HG03521 (cell line): Measurements from ENCODE around the gene CELF1.

Source experiments
- ATAC-seq: cut with Tn5 transposase; IDR thresholded peaks from one replicate; pipeline ENCODE4 v1.9.1; 2021; ENCODE audit warnings: mild to moderate bottlenecking, moderate library complexity; ENCODE audit not compliant: unreplicated experiment

Gene CELF1

DNA sequence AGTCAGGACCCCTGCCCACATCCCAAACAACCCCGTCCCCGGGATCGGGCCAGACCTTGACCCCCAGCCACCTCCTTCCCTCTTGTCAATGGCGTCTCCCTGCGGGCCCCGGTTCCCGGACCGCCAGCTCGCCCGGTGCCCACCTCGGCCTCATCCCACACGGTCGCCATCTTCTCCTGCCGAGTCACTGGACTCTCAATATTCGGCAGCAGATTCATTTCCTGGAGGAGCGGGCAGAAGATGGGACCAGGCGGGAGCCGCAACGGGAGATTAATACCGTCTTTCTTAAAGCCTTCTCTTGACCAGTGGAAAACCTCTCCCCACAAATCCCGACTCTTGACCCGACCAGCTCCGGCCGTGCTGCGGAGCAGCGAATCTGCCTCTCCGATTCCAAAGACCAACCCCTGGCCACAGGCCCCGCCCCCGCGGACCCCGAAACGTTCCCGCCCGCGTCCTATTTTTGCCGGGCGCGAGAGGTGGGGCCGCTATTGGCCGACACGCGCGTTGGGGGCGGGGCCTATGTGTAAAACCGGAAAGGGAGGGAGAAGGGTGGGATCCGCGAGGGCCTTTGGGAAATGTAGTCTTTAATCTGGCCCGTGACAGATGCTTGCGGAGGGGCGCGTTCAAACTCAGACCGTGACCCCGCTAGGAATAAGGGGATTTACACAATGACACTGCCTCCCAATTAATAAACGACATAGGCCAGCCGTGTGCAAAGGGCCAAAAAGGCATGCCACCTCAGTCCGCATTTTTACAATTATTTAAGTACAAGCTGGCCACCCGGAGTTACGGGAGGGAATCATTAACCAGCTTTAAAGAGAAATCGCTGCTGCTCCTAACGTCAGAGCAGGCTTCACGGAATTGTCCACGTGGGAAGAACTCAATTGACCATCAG lies 126.6 kb downstream of the CELF1 start, which contains the start of gene PSMC3:
TSS of gene PSMC3 (minus strand) at position 378 of the 895 bp plus-strand sequence. CDS start at position 218, 160 bp downstream.
- ATAC-seq = peak; percentile 92

DNA sequence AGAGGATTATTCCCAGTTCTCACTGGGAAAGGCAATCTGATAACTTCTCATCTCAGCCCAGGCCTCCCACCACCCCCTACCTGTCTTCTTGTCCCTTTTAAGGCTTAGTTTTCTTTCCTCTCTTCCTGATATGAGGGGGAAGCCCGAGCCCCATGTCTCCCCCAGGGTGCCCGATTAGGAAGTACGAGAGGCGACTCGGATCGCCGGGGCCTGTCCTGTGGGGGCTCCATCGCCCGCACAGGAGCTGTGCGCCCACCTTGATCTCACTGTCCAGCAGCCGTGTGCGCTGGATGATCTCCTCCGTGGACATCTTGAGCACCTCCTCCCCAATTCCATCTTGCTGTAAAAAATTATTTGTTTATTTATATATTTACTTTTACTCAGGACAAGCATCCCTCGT lies 127.3 kb downstream of the CELF1 start:
- ATAC-seq = no peak

DNA sequence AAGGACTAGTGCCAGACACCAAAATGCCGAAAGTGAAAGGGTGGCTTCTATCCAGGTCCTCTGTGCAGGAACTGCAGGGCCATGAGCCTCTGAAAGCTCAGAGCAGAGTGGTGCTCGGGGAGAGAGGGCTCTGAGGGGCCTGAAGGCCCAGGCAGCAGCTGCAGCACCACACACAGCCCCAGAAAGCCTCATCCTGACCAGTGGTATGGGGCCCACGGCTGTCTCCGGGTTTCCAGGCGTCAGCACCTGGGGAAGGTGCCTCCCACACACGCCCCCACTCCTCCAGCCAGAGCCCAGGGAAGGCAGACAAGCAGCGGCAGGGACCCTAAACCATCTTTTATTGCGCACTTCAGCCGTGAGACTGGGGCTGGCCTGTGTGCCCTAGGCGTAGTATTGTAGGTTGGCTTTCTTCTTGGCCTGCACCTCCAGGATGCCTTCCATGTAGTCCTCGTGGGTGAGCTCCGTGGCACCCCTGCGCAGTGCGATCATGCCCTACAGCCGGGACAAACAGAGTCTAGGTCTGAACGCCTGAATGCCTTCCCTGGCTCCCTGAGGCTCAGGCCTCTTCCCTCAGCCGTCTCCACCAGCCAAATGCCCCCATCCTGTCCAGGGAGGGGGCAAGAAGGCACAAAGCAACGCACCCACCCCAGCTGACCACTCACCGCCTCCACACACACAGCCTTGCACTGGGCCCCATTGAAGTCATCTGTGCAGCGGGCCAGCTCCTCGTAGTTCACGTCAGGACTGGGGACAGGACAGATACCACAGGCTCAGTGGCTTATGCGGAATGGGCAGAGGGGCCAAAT lies 134.3 kb downstream of the CELF1 start:
- ATAC-seq = no peak

DNA sequence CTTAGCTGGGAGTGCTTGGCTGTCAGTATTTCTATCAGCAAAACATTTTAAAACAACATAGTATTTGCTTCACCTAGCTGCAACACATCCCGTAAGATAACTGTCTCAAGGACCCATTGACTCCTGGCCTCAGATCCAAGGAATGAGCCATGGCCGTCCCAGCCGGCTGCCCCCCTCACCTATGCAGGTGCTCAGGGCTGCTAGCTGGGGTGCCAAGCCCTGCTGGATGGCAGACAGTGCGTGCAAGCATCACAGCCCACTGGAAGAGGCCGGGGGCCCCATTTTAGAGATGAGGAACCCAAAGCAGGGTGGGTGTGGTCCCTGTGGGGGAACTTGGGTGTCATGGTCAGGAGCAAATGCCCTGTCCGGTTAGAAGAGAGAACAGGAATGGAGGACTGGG lies 135.2 kb downstream of the CELF1 start:
- ATAC-seq = no peak

DNA sequence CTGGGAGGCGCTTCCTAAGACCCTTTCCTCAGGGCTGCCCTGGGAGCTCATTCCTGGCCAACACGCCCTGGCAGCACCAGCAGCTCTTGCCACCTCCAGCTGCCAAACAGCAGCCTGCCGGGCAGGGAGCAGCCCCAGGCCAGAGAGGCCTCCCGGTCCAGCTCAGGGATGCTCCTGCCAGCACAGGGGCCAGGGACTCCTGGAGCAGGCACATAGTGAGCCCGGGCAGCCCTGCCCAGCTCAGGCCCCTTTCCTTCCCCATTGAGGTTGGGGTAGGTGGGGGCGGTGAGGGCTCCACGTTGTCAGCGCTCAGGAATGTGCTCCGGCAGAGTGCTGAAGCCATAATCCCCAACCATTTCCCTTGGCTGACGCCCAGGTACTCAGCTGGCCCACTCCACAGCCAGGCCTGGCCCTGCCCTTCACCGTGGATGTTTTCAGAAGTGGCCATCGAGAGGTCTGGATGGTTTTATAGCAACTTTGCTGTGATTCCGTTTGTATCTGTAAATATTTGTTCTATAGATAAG lies 136.9 kb downstream of the CELF1 start:
- ATAC-seq = no peak
